GM10266 (cell line): Measurements from ENCODE around the gene SGSH.

Experiments
- DNase-seq: peaks from one replicate; pipeline ENCODE4 v3.0.0; 2012; ENCODE audit errors: extremely low spot score
- CTCF ChIP-seq: IDR thresholded peaks from 2 replicates; pipeline ENCODE4 v1.5.1; 2012; ENCODE audit warnings: mild to moderate bottlenecking, low read depth; ENCODE audit not compliant: control insufficient read depth, insufficient read depth; ENCODE audit errors: missing control alignments

SGSH gene

GRCh38 chr17:80233202-80233601, 13.1 kb upstream of the SGSH start:
- no peak for DNase-seq
- no peak for TF ChIP-seq CTCF

GRCh38 chr17:80232438-80232837, 12.3 kb upstream of the SGSH start:
- DNase-seq, result no peak
- no peak for TF ChIP-seq CTCF

- DNase-seq, result no peak
Observed at GRCh38 chr17:80229011-80229410, 8.9 kb upstream of the SGSH start.

GRCh38 chr17:80228477-80228876, 8.3 kb upstream of the SGSH start:
- no peak for DNase-seq
- TF ChIP-seq CTCF, result no peak

More at GRCh38 chr17:80229011-80229410, 8.9 kb upstream of the SGSH start:
- TF ChIP-seq CTCF, result no peak

GRCh38 chr17:80227666-80228065, 7.5 kb upstream of the SGSH start:
- no peak for DNase-seq
- no peak for TF ChIP-seq CTCF

- no peak for TF ChIP-seq CTCF
- DNase-seq, result no peak
Observed at GRCh38 chr17:80227156-80227555, 7.0 kb upstream of the SGSH start.

- no peak for DNase-seq
- TF ChIP-seq CTCF, result no peak
Observed at GRCh38 chr17:80225230-80225629, 5.1 kb upstream of the SGSH start.
